GM23338 (cell line): ENCODE measurements around the gene GPR153. TPM values are rescaled to one million over a fixed set of nuclear protein-coding genes. Genes with fewer than 3 reads are reported as not detected.

Experiments
- ATAC-seq: fragments of 200-7000 bp; cut with Tn5 transposase; 3 replicates; pipeline ENCODE4 v1.9.1; 2020
- DNase-seq: peaks from one replicate; pipeline ENCODE4 v3.0.0-alpha.2; 2015; ENCODE audit warnings: low spot score
- H2AFZ ChIP-seq: fragments of 200-600 bp; sonication (generic); 2 replicates; pipeline ENCODE4 v1.8.0; 2016; ENCODE audit warnings: antibody characterized with exemption, mild to moderate bottlenecking, moderate library complexity
- H3F3A ChIP-seq: fragments of 200-600 bp; sonication (generic); replicated peaks from 2 replicates; pipeline ENCODE4 v1.8.0; 2017; ENCODE audit warnings: antibody characterized with exemption, mixed run types, low read depth
- H3K27ac ChIP-seq: fragments of 200-600 bp; sonication (generic); 2 replicates; pipeline ENCODE4 v1.6.1; 2016; ENCODE audit warnings: low read depth
- H3K27me3 ChIP-seq: fragments of 200-600 bp; sonication (generic); 2 replicates; pipeline ENCODE4 v1.8.0; 2016; ENCODE audit warnings: mild to moderate bottlenecking, mixed run types, moderate library complexity; ENCODE audit not compliant: insufficient read depth
- H3K36me3 ChIP-seq: fragments of 200-600 bp; sonication (generic); 2 replicates; pipeline ENCODE4 v1.8.0; 2016; ENCODE audit warnings: mild to moderate bottlenecking; ENCODE audit not compliant: insufficient read depth
- H3K4me1 ChIP-seq: fragments of 200-600 bp; sonication (generic); 2 replicates; pipeline ENCODE4 v1.8.0; 2016; ENCODE audit warnings: mild to moderate bottlenecking, moderate library complexity; ENCODE audit not compliant: insufficient read depth
- H3K4me2 ChIP-seq: fragments of 200-600 bp; sonication (generic); 2 replicates; pipeline ENCODE4 v1.7.1; 2017; ENCODE audit warnings: mixed run types
- H3K4me3 ChIP-seq: fragments of 200-600 bp; sonication (generic); 2 replicates; pipeline ENCODE4 v1.6.1; 2016; ENCODE audit warnings: mixed run types
- H3K79me2 ChIP-seq: fragments of 200-600 bp; sonication (generic); replicated peaks from 2 replicates; pipeline ENCODE4 v1.8.0; 2017; ENCODE audit warnings: mild to moderate bottlenecking; ENCODE audit not compliant: insufficient read depth
- H3K9me2 ChIP-seq: fragments of 200-600 bp; sonication (generic); 2 replicates; pipeline ENCODE4 v1.8.0; 2017; ENCODE audit not compliant: insufficient read depth
- H4K20me1 ChIP-seq: fragments of 200-600 bp; sonication (generic); replicated peaks from 2 replicates; pipeline ENCODE4 v1.8.0; 2017; ENCODE audit warnings: mild to moderate bottlenecking; ENCODE audit not compliant: insufficient read depth
- H3K27ac Mint-ChIP-seq: 2 replicates; pipeline ENCODE4 v1.8.0; 2020; ENCODE audit warnings: inconsistent platforms, mild to moderate bottlenecking, moderate library complexity, mixed read lengths
- H3K27me3 Mint-ChIP-seq: 3 replicates; pipeline ENCODE4 v1.8.0; 2022; ENCODE audit warnings: low read depth, mild to moderate bottlenecking, moderate library complexity, mixed read lengths, inconsistent platforms; ENCODE audit not compliant: insufficient read depth, poor library complexity
- H3K36me3 Mint-ChIP-seq: 3 replicates; pipeline ENCODE4 v1.8.0; 2021; ENCODE audit warnings: low read depth, mild to moderate bottlenecking, inconsistent platforms, moderate library complexity, mixed read lengths
- H3K4me1 Mint-ChIP-seq: 3 replicates; pipeline ENCODE4 v1.8.0; 2020; ENCODE audit warnings: mild to moderate bottlenecking, inconsistent platforms, mixed read lengths
- H3K4me3 Mint-ChIP-seq: 3 replicates; pipeline ENCODE4 v1.8.0; 2021; ENCODE audit warnings: moderate library complexity, mild to moderate bottlenecking, inconsistent platforms, mixed read lengths
- H3K9me3 Mint-ChIP-seq: 3 replicates; pipeline ENCODE4 v1.8.0; 2020; ENCODE audit warnings: moderate library complexity, mild to moderate bottlenecking, inconsistent platforms, mixed read lengths
- JUNB ChIP-seq: IDR thresholded peaks from one replicate; pipeline ENCODE4 v1.6.1; 2016; ENCODE audit warnings: antibody characterized with exemption; ENCODE audit not compliant: unreplicated experiment
- NANOG ChIP-seq: IDR thresholded peaks from 2 replicates; pipeline ENCODE4 v1.6.1; 2016; ENCODE audit warnings: antibody characterized with exemption, borderline replicate concordance
- ZNF331 ChIP-seq: fragments of 250-450 bp; sonication (Bioruptor Pico); IDR thresholded peaks from 2 replicates; pipeline ENCODE4 v1.5.0; 2020; ENCODE audit warnings: low read depth, mild to moderate bottlenecking, moderate library complexity
- polyA plus RNA-seq: library from polyadenylated mRNA; unstranded; fragments of >200 nt; fragmentation: Nextera tagmentation; extraction: Ambion mirVana; gene quantifications from 2 replicates; pipeline ENCODE4 v1.2.1, GENCODE V29; 2016
- total RNA-seq: library from RNA; depleted of rRNA; stranded (reverse); fragments of >200 nt; shearing (Covaris generic); gene quantifications from 2 replicates; pipeline ENCODE4 v1.2.3, GENCODE V29; 2014
- TF ChIP-seq, protein P1 (sequence below), 2 experiments: fragments of 200-600 bp in 1 of 2; sonication (generic) in 1 of 2; conservative IDR thresholded peaks; 2 replicates each; pipeline versions ENCODE4 v1.5.1 to v1.6.1; 2016 to 2017; ENCODE audit warnings: antibody characterized with exemption in 2 of 2, low read depth in 2 of 2, mild to moderate bottlenecking in 2 of 2, moderate library complexity in 1 of 2
- TF ChIP-seq, protein P2 (sequence below): IDR thresholded peaks from 2 replicates; pipeline ENCODE4 v1.6.1; 2016; ENCODE audit warnings: antibody characterized with exemption

The GPR153 gene
- total and polyA plus RNA-seq, 2 experiments from 2014 or later = 1.3 to 9.0 TPM

DNA sequence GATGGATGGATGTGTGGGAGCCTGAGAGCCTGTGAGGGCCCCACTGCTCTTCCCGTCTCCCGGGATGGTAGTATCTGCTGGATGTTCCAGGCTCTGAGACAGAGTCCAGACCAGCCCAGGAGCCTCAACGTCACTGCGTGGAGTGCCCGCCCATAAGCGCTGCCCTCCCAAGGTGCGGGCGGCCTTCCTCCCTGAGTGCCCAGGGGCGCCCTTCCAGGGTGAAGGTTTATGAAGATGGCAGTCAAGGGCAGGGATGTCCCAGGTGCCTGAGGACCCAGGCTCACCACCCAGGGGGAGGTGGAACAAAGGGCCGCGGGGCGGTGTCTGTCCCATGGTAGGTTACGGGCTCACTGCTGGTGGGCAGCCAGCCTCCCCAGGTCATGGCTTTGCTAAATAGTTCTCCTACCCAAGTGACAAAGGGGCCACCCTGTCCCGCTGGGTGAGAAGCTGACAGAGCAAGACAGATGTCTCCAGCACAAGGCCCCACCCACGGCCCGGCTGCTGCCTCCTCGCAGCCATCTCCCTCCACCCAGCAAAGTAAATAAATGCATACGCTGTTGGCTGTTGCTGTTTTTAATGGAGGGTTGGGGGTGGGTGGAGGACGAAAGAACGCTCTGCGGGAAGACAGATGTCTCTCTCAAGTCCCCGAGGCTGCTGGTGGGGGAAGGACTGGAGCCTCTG lies 9.0 kb upstream of the GPR153 start (continued):
- TF ChIP-seq, protein P1, sequence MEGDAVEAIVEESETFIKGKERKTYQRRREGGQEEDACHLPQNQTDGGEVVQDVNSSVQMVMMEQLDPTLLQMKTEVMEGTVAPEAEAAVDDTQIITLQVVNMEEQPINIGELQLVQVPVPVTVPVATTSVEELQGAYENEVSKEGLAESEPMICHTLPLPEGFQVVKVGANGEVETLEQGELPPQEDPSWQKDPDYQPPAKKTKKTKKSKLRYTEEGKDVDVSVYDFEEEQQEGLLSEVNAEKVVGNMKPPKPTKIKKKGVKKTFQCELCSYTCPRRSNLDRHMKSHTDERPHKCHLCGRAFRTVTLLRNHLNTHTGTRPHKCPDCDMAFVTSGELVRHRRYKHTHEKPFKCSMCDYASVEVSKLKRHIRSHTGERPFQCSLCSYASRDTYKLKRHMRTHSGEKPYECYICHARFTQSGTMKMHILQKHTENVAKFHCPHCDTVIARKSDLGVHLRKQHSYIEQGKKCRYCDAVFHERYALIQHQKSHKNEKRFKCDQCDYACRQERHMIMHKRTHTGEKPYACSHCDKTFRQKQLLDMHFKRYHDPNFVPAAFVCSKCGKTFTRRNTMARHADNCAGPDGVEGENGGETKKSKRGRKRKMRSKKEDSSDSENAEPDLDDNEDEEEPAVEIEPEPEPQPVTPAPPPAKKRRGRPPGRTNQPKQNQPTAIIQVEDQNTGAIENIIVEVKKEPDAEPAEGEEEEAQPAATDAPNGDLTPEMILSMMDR (conservative IDR thresholded peaks at IDR 0.05; ENCODE audit: low read depth in 2 of 2) = no peak
- TF ChIP-seq, protein P2, sequence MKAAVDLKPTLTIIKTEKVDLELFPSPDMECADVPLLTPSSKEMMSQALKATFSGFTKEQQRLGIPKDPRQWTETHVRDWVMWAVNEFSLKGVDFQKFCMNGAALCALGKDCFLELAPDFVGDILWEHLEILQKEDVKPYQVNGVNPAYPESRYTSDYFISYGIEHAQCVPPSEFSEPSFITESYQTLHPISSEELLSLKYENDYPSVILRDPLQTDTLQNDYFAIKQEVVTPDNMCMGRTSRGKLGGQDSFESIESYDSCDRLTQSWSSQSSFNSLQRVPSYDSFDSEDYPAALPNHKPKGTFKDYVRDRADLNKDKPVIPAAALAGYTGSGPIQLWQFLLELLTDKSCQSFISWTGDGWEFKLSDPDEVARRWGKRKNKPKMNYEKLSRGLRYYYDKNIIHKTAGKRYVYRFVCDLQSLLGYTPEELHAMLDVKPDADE = no peak

DNA sequence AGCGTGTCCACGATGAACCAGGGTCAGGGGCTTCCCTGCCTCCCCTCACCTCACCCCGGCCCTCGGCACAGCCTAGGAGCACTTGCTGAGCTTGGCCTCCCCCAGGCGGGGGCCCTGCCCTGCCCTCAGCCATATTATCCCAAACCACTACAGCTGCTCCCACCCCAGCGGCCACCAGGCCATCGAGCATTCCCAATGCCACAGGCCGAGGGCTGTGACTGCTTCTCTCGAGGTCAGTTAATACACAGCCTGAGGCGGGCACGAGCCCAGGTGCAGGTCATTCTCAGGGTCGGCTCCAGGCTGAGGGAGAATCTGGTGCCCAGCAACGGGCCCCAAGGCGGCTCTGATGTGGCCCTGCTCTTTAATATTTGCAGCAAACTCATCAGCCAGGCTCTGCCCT lies 8.4 kb upstream of the GPR153 start:
- Histone ChIP-seq H3K4me1 (peaks cover 5% of the 10 kb centered on the region; the same call in 1 of the 2 replicates), H4K20me1 (no peaks in the 10 kb centered on the region; the same call in 1 of the 2 replicates), H3K4me2 (no peak overlapping the region), H3K4me3 (no peak overlapping the region), H3K27ac (no peak overlapping the region), H3K27me3 (no peaks in the 10 kb centered on the region), H3F3A (peaks cover 5% of the 10 kb centered on the region; the same call in 1 of the 2 replicates), H2AFZ (no peak overlapping the region), H3K9me2 (no peaks in the 10 kb centered on the region), H3K79me2 (no peaks in the 10 kb centered on the region), H3K36me3 (no peaks in the 10 kb centered on the region)
- DNase-seq (no peak), ATAC-seq (no peak)
- no peaks in the 10 kb centered on the region for H3K36me3 Mint-ChIP-seq
- no peak overlapping the region for H3K4me3 Mint-ChIP-seq
- no peaks in the 10 kb centered on the region for H3K9me3 Mint-ChIP-seq
- peaks cover 21% of the 10 kb centered on the region for H3K4me1 Mint-ChIP-seq
- H3K27me3 Mint-ChIP-seq = peaks cover 13% of the 10 kb centered on the region
- no peak overlapping the region for H3K27ac Mint-ChIP-seq
- TF ChIP-seq ZNF331 = no peak
- TF ChIP-seq JUNB = no peak
- TF ChIP-seq NANOG = no peak

DNA sequence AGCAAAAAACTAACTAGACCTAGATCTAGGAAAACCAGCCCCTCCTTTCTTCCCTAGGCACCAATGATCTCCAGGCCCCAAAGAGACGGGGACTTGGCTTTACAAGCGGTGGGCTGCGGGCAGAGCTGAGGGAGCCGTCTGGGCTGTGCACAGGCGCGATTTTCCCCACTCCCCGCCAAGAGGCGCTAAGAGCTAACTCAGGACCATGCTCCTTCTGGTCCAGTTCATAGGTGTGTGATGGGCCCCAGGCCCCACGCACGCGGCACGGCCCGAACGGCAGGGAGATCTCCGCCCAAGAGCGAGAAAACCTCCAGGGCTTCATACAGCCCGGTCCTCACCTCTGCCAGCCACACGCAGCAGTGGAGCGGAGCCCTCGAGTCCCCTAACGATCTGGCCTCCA lies 7.5 kb upstream of the GPR153 start:
- H4K20me1 ChIP-seq = no peaks in the 10 kb centered on the region; the same call in 1 of the 2 replicates
- peaks cover 5% of the 10 kb centered on the region; the same call in 1 of the 2 replicates for H3K4me1 ChIP-seq
- Mint-ChIP-seq H3K27me3 (peaks cover 15% of the 10 kb centered on the region), H3K4me1 (peaks cover 17% of the 10 kb centered on the region), H3K36me3 (no peaks in the 10 kb centered on the region), H3K27ac (no peak overlapping the region), H3K9me3 (no peaks in the 10 kb centered on the region), H3K4me3 (no peak overlapping the region)
- no peak overlapping the region for H3K4me2 ChIP-seq
- no peaks in the 10 kb centered on the region for H3K79me2 ChIP-seq
- no peak overlapping the region for H3K4me3 ChIP-seq
- H3K27me3 ChIP-seq = no peaks in the 10 kb centered on the region
- H3K27ac ChIP-seq = no peak overlapping the region
- no peaks in the 10 kb centered on the region for H3K9me2 ChIP-seq
- no peak overlapping the region for H2AFZ ChIP-seq
- H3K36me3 ChIP-seq = no peaks in the 10 kb centered on the region
- H3F3A ChIP-seq = peaks cover 5% of the 10 kb centered on the region; the same call in 1 of the 2 replicates
- no peak for TF ChIP-seq NANOG
- TF ChIP-seq, protein P1 (conservative IDR thresholded peaks at IDR 0.05; ENCODE audit: low read depth in 2 of 2) = peak; percentile 32 to 67; a peak in 2 of 4 replicates
- DNase-seq (peak; percentile 78), ATAC-seq (peak; percentile 78)
